HG03066 (cell line): ENCODE data around the gene TRIM28.
A peak's percentile ranks its signal among the peaks of the same experiment; 100 is the strongest.
"Not testable (repeated sequence)": the region's sequence is repeated elsewhere in the genome, so short reads cannot be mapped to it uniquely, and the experiment has no call there.

Experiments
- ATAC-seq: cut with Tn5 transposase; IDR thresholded peaks from one replicate; pipeline ENCODE4 v1.9.1; 2021; ENCODE audit warnings: low read depth; ENCODE audit not compliant: unreplicated experiment

Gene TRIM28

DNA sequence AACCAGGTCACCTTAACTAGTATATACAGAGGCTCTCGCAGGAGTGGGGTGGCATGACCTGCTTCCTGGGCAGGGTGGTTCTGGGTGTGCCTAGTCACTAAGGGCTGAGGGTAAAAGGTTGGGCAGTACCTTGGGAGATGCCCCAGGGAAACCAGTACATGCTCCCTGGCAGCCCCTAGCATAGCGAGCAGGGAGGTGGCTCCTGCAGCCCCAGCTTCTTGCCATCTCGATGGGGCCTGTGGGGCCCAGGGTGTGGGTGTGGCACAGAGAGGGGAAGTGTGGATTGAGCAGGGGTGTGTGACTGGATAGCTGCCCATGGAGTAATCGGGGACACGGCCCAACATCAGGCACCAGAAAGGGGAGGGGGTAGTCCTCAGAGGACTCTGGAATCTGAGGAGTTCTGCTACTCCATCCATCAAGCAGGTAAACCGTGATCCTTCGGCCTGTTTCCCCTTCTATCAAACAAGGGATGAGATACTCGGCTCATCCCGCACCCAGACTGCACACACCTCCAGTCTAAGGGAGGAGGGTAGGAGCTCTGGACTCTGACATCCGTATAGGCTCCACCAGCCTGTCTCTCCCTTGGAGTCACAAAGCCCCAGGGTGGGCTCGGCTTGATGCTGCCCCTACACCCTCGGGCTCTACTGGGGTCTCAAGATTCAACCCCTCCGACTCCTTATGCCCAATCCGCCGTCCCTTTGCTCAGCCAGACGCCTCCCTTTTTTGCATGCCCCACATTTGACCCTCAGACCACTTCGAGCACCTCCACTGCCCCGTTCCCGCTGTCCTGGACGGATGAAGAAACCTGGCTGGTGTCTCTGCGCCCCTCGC is 25.4 kb upstream of the TRIM28 start:
- ATAC-seq, result no peak

DNA sequence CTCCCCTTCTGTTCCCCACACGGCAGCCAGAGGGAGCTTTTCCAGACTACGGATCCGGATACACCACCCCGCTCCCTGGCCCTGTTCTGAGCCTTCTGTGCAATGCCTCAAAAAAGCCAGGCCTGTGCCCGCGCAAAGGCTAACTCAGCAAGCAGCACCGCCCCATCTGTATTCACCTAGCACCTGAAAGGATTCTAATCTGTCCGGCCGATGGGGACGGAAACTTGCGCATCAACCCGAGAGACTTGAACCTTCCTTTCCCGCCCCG is 24.8 kb upstream of the TRIM28 start:
- no peak for ATAC-seq

- peak; percentile 70 for ATAC-seq
These were observed 24.3 kb upstream of the TRIM28 start, which contains the start of gene ZBTB45 for GRCh38 chr19:58519355-58520256. Gene ZBTB45 (minus strand): TSS chr19:58519810. CDS start chr19:58517673, 2,137 bp downstream.

DNA sequence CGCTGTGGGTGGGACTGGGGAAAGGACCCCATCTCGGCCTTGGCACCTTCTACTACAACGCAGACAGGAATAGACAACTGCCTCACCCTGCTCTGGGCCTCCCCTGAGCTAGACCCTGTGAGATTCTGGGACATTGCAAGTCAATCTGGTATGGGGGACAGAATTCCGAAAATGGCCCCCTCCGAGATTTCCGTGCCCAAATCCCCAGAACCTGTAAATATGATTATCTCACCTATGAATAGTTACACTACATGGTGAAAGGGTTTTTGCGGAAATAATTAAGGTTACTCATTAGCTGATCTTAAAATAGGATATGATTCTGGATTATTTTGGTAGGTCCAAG is 23.6 kb upstream of the TRIM28 start:
- no peak for ATAC-seq

DNA sequence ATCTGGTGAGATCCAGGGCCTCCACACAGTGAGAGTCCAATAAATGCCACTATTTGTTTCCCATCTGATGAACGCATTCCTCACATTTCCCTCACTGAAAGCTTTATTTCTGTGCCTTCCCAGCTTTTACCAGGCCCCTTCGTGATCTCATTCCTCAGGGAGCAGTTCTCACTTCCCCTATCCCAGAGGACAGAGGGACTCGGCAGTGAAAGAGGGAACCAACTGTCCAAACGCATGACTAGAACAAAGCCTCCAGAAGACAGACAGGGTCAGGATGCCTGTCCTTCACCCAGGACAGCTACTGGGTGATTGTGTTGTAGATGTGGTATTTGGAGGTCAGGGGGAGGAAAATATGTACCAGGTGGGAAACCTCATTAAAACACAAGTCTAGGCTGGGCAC is 22.2 kb upstream of the TRIM28 start:
- ATAC-seq, result no peak

DNA sequence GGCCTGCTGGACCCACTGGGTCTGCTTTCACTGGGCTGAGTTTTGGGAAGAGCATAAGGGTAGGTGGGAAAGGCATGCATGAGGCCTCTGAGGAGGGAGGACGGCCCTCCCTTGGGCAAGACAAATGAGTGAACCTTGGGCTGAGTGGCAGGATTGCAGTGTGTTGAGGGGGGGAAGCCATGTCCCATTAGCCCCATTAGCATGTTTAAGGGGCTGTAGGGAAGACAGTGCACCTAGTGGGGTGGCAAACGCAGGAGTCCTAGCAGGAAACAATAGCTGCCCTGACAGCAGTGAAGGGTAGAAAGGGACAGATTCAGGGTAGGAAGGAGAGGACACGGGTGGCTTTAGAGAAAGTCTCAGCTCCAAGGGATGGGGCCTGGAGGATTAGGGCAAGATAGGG is 21.2 kb upstream of the TRIM28 start:
- no peak for ATAC-seq

GRCh38 chr19:58529405-58529804 is 14.5 kb upstream of the TRIM28 start:
- no peak for ATAC-seq

- ATAC-seq, result no peak
These were observed 12.6 kb upstream of the TRIM28 start for GRCh38 chr19:58531034-58531840.

DNA sequence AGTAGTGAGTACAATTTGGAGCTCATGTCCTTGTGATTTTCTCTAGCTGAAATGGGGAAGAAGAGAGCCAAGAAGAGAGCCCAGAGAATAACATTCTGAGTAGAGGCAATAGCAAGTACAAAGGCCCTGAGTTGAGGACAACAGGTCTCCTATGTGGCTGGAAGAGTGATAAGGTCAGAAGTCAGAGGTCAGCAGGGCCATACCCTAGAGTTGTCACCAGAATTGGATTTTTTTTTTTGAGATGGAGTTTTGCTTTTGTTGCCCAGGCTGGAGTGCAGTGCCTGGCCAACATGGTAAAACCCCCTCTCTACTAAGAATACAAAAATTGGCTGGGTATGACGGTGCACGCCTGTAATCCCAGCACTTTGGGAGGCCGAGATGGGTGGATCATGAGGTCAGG is 8.0 kb upstream of the TRIM28 start:
- no peak for ATAC-seq

DNA sequence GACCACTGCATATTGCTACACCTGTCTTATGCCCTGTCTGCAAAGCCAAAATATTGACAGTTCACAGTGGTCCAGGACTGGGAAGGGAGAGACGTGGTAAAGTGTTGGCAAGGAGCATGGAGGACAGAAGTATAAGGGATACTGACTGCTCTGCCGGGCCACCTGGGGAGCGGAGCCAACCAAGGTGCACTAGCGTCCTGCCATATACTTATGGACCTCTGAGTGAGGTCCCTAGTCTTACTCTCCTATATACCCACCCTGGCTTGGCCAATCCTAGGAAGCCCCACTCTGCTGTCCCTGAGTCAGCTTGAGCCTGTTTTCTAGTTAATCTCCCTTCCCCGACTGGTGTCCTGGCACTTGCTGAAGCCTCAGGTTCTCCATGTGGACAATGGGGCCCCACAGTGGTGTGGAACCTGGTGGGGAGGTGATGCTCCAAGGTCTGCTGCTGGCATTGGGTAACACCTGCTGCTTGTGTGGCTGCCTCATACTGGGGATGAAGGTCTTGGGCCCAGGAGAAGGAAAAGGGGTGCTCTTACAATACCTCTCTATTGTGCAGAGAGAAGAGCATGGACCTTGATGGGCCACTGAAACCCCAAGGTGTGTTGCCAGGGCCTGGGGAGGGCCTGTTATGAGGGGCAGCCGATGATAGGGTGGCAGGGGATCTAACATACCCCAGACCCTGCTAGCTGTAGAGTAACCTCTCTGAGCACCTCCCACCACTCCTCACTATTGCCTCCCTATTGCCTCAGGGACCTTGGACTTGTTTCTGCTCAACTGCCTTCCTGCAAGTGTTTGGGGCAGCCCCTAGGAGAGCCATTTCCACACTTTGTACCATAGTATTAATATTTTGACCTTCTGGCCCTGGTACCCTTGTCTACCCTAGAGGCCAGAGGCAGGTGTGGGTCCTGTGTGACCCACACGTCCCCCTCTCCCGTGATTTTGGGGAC is 6.7 kb upstream of the TRIM28 start:
- ATAC-seq, result no peak

GRCh38 chr19:58538257-58539168 is 5.4 kb upstream of the TRIM28 start:
- ATAC-seq, result no peak

DNA sequence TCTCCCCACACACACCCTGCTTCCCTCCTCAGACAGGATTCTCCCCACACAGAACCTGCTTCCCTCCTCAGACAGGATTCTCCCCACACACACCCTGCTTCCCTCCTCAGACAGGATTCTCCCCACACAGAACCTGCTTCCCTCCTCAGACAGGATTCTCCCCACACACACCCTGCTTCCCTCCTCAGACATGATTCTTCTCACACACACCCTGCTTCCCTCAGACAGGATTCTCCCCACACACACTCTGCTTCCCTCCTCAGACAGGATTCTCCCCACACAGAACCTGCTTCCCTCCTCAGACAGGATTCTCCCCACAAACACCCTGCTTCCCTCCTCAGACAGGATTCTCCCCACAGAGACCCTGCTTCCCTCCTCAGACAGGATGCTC is 4.7 kb upstream of the TRIM28 start:
- ATAC-seq, result not testable (repeated sequence)

GRCh38 chr19:58542641-58543372 is 1.1 kb upstream of the TRIM28 start:
- ATAC-seq, result not testable (repeated sequence)

- ATAC-seq, result peak; percentile 38
These were observed 874 bp downstream of the TRIM28 start for GRCh38 chr19:58544591-58545285.

DNA sequence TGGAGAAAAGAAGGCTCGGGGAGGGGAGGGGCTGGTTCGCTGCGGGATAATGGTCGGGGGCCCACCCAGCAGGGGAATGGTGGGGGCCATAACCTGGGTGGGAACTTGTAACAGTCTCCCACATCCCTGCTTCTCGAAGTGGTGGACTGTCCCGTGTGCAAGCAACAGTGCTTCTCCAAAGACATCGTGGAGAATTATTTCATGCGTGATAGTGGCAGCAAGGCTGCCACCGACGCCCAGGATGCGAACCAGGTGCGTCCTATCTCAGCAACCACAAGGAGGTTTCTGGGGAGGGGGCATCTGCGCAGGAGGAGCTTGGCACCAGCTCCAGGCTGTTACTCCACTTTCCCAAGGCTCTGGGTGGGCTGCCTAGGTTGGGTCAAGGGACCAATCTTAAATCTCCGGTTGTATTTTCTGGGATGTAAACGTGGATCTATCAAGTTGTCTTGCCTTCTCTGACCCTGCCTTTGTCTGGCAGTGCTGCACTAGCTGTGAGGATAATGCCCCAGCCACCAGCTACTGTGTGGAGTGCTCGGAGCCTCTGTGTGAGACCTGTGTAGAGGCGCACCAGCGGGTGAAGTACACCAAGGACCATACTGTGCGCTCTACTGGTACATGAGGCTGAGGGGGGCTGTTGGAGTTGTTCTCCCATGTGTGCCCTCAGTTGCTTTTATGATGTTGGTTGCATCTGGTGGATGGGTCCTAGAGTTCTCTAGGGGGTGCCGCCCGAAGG is 1.6 kb downstream of the TRIM28 start:
- no peak for ATAC-seq

DNA sequence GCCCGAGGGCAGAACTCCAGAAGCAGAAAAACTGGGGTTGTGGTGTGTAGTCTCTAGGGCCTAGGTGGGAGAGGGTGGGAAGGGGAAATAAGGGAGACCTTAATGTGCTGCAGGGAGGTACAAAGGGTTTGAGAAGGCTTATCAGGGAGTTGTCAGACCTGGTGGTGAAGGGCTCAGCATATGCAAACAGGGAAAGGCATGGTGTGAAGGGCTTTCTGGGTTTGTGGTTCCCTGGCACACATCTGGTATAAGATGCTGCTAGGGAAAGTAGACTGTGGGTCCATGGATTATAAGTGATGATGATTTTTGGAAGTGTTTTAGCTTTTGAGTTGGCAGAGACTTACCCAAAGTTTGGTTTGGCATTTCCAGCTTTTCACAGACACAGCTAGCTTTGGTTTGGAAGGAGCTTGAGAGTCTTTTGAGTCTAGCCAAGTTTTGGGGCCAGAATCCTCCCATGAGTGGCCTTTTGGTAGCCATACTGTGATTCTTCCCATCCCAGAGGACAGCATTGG is 2.2 kb downstream of the TRIM28 start:
- no peak for ATAC-seq
